SJCRH30 (cell line): ENCODE results near the gene MAML3. TPM values are rescaled to one million over a fixed set of nuclear protein-coding genes. Genes with fewer than 3 reads are reported as not detected.

Experiments
- DNase-seq, 2 experiments: peaks; one replicate each; pipeline ENCODE4 v3.0.0-alpha.2; 2015 to 2020
- H3K27ac ChIP-seq: fragments of 250-450 bp; sonication (Bioruptor Pico); 2 replicates; pipeline ENCODE4 v1.5.1; 2020; ENCODE audit warnings: mild to moderate bottlenecking, moderate library complexity
- H3K27me3 ChIP-seq: fragments of 250-450 bp; sonication (Bioruptor Pico); 2 replicates; pipeline ENCODE4 v1.5.1; 2020; ENCODE audit warnings: mild to moderate bottlenecking, moderate library complexity
- H3K36me3 ChIP-seq: fragments of 250-450 bp; sonication (Bioruptor Pico); 2 replicates; pipeline ENCODE4 v1.5.1; 2020; ENCODE audit warnings: mild to moderate bottlenecking, moderate library complexity
- H3K4me1 ChIP-seq: fragments of 250-450 bp; sonication (Bioruptor Pico); 2 replicates; pipeline ENCODE4 v1.5.1; 2020; ENCODE audit warnings: mild to moderate bottlenecking, moderate library complexity
- H3K4me3 ChIP-seq: fragments of 250-450 bp; sonication (Bioruptor Pico); 2 replicates; pipeline ENCODE4 v1.5.1; 2020; ENCODE audit warnings: mild to moderate bottlenecking, moderate library complexity
- H3K9me3 ChIP-seq: fragments of 250-450 bp; sonication (Bioruptor Pico); replicated peaks from 2 replicates; pipeline ENCODE4 v1.5.1; 2020; ENCODE audit warnings: mild to moderate bottlenecking, moderate library complexity
- total RNA-seq: library from RNA; depleted of rRNA; stranded (reverse); fragments of >200 nt; shearing (Covaris generic); gene quantifications from 2 replicates; pipeline ENCODE4 v1.2.3, GENCODE V29; 2014

Gene MAML3
- total RNA-seq, 1 experiment from 2014 or later = 0.42 TPM

GRCh38 chr4:140168936-140169335, 15.0 kb upstream of the MAML3 start:
- H3K27ac ChIP-seq = no peak overlapping the region
- H3K27me3 ChIP-seq = no peaks in the 10 kb centered on the region
- H3K36me3 ChIP-seq = no peaks in the 10 kb centered on the region
- DNase-seq = no peak
- no peak overlapping the region for H3K4me3 ChIP-seq
- H3K9me3 ChIP-seq = no peaks in the 10 kb centered on the region
- no peaks in the 10 kb centered on the region for H3K4me1 ChIP-seq

- no peaks in the 10 kb centered on the region for H3K9me3 ChIP-seq
- no peak overlapping the region for H3K27ac ChIP-seq
- no peaks in the 10 kb centered on the region for H3K36me3 ChIP-seq
- H3K4me3 ChIP-seq = no peak overlapping the region
- H3K4me1 ChIP-seq = no peaks in the 10 kb centered on the region
- H3K27me3 ChIP-seq = no peaks in the 10 kb centered on the region
- no peak for DNase-seq
Observed at GRCh38 chr4:140168474-140168873, 14.5 kb upstream of the MAML3 start.

GRCh38 chr4:140163029-140163810, 9.2 kb upstream of the MAML3 start:
- Histone ChIP-seq H3K27me3 (no peaks in the 10 kb centered on the region), H3K4me3 (no peak overlapping the region), H3K36me3 (no peaks in the 10 kb centered on the region), H3K4me1 (no peaks in the 10 kb centered on the region), H3K27ac (no peak overlapping the region), H3K9me3 (no peaks in the 10 kb centered on the region)
- DNase-seq = no peak

GRCh38 chr4:140162596-140162995, 8.6 kb upstream of the MAML3 start:
- H3K27ac ChIP-seq = no peak overlapping the region
- no peaks in the 10 kb centered on the region for H3K36me3 ChIP-seq
- no peaks in the 10 kb centered on the region for H3K27me3 ChIP-seq
- H3K9me3 ChIP-seq = no peaks in the 10 kb centered on the region
- DNase-seq = no peak
- H3K4me1 ChIP-seq = no peaks in the 10 kb centered on the region
- H3K4me3 ChIP-seq = no peak overlapping the region

GRCh38 chr4:140158365-140159030, 4.5 kb upstream of the MAML3 start:
- Histone ChIP-seq H3K27me3 (no peaks in the 10 kb centered on the region), H3K4me1 (no peaks in the 10 kb centered on the region), H3K9me3 (no peaks in the 10 kb centered on the region), H3K4me3 (no peak overlapping the region), H3K27ac (no peak overlapping the region), H3K36me3 (no peaks in the 10 kb centered on the region)
- DNase-seq = no peak

GRCh38 chr4:140157341-140157740, 3.4 kb upstream of the MAML3 start:
- Histone ChIP-seq H3K27me3 (no peaks in the 10 kb centered on the region), H3K4me3 (no peak overlapping the region), H3K27ac (no peak overlapping the region), H3K36me3 (no peaks in the 10 kb centered on the region), H3K9me3 (no peaks in the 10 kb centered on the region), H3K4me1 (no peaks in the 10 kb centered on the region)
- no peak for DNase-seq

- H3K9me3 ChIP-seq = no peaks in the 10 kb centered on the region
- no peaks in the 10 kb centered on the region for H3K27me3 ChIP-seq
- DNase-seq = no peak
- H3K4me3 ChIP-seq = no peak overlapping the region
- no peaks in the 10 kb centered on the region for H3K4me1 ChIP-seq
- H3K36me3 ChIP-seq = no peaks in the 10 kb centered on the region
- H3K27ac ChIP-seq = no peak overlapping the region
Observed at GRCh38 chr4:140156529-140157171, 2.7 kb upstream of the MAML3 start.

GRCh38 chr4:140154572-140154891, 548 bp upstream of the MAML3 start:
- Histone ChIP-seq H3K27ac (no peak overlapping the region), H3K36me3 (no peaks in the 10 kb centered on the region), H3K27me3 (no peaks in the 10 kb centered on the region), H3K4me3 (peak overlapping the region; percentile 68), H3K4me1 (no peaks in the 10 kb centered on the region), H3K9me3 (no peaks in the 10 kb centered on the region)
- DNase-seq = no peak

GRCh38 chr4:140153419-140153717, 616 bp downstream of the MAML3 start:
- H3K4me3 ChIP-seq = peak overlapping the region; percentile 68
- DNase-seq = no peak
- no peaks in the 10 kb centered on the region for H3K4me1 ChIP-seq
- H3K36me3 ChIP-seq = no peaks in the 10 kb centered on the region
- H3K9me3 ChIP-seq = no peaks in the 10 kb centered on the region
- no peaks in the 10 kb centered on the region for H3K27me3 ChIP-seq
- H3K27ac ChIP-seq = no peak overlapping the region

- Histone ChIP-seq H3K27me3 (no peaks in the 10 kb centered on the region), H3K36me3 (no peaks in the 10 kb centered on the region), H3K27ac (no peak overlapping the region), H3K4me3 (peak overlapping the region; percentile 68), H3K4me1 (no peaks in the 10 kb centered on the region), H3K9me3 (no peaks in the 10 kb centered on the region)
- peak; percentile 15 to 31 for DNase-seq
Observed at GRCh38 chr4:140152751-140153418, 1.1 kb downstream of the MAML3 start.

GRCh38 chr4:140152013-140152703, 1.8 kb downstream of the MAML3 start:
- Histone ChIP-seq H3K9me3 (no peaks in the 10 kb centered on the region), H3K27me3 (no peaks in the 10 kb centered on the region), H3K36me3 (no peaks in the 10 kb centered on the region), H3K4me1 (no peaks in the 10 kb centered on the region), H3K27ac (no peak overlapping the region), H3K4me3 (peak overlapping the region; percentile 68)
- no peak for DNase-seq

GRCh38 chr4:140151699-140152012, 2.3 kb downstream of the MAML3 start:
- H3K9me3 ChIP-seq = no peaks in the 10 kb centered on the region
- peak overlapping the region; percentile 68 for H3K4me3 ChIP-seq
- peak; percentile 67 to 80 for DNase-seq
- peak overlapping the region; percentile 65 for H3K27ac ChIP-seq
- no peaks in the 10 kb centered on the region for H3K4me1 ChIP-seq
- no peaks in the 10 kb centered on the region for H3K36me3 ChIP-seq
- H3K27me3 ChIP-seq = no peaks in the 10 kb centered on the region

GRCh38 chr4:140150886-140151698, 2.9 kb downstream of the MAML3 start:
- H3K4me1 ChIP-seq = no peaks in the 10 kb centered on the region
- DNase-seq = peak; percentile 53 to 66
- no peaks in the 10 kb centered on the region for H3K36me3 ChIP-seq
- no peaks in the 10 kb centered on the region for H3K9me3 ChIP-seq
- peak overlapping the region; percentile 68 for H3K4me3 ChIP-seq
- H3K27ac ChIP-seq = peak overlapping the region; percentile 65
- H3K27me3 ChIP-seq = no peaks in the 10 kb centered on the region

GRCh38 chr4:140150636-140150885, 3.4 kb downstream of the MAML3 start:
- Histone ChIP-seq H3K4me1 (no peaks in the 10 kb centered on the region), H3K27me3 (no peaks in the 10 kb centered on the region), H3K27ac (peak overlapping the region; percentile 65; the same call in 1 of the 2 replicates), H3K4me3 (peak overlapping the region; percentile 68), H3K9me3 (no peaks in the 10 kb centered on the region), H3K36me3 (no peaks in the 10 kb centered on the region)
- no peak for DNase-seq
